ENCODE data around the gene PRKCB.

Gene PRKCB

GRCh38 chr16:23867566-23867965 is 31.8 kb downstream of the PRKCB start:
- DNase-seq: no peak

GRCh38 chr16:23868136-23868535 is 32.4 kb downstream of the PRKCB start:
- DNase-seq: no peak

GRCh38 chr16:23869052-23869451 is 33.3 kb downstream of the PRKCB start:
- no peak for DNase-seq

DNA sequence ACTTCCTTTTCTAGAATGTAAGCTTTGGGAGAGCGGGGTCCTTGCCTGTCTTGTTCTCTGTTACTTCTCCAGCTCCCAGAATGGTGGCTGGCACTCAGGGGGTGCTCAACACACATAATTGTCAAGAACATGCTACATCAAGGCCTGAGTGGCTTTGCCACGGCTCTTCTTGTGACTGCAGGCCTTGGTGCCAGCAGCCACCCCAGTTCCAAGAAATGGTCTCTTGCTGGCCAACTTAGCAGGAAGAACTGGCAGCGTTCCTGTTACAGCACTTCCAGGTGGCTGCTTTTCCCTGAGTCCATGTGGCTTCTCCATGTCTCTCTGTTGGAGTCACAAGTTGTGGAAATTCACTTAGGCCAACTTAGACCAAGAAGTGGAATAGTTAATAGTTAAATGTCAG is 36.1 kb downstream of the PRKCB start:
- DNase-seq: no peak

DNA sequence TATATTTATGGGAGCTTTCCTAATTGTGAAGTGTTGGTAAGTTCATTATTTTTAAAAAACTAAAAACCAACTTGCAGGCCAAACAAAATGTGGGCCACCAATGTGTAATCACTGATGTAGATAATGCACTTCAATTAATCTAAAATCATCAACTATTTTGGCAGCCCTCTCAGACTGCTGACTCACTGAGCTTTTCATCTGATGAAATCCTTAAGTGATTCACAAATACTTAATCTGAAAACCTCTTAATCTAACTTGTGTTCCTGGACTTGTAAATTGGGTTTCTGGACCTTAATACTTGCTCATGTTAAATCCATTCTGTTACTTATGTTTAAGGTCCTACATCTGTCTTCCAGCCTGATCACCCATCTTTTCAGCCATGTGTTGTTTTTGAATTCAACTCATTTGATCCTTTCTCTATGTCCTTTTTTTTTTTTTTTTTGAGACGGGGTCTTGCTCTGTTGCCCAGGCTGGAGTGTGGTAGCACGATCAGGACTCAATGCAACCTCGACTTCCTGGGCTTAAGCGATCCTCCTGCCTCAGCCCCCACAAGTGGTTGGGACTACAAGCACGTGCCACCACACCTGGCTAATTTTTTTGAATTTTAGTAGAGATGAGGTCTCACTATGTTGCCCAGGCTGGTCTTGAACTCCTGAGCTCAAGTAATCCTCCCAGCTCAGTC is 39.0 kb downstream of the PRKCB start:
- DNase-seq: no peak

GRCh38 chr16:23876256-23876896 is 40.6 kb downstream of the PRKCB start:
- DNase-seq: no peak

GRCh38 chr16:23877107-23878070 is 41.6 kb downstream of the PRKCB start:
- peak; percentile 30 for DNase-seq

GRCh38 chr16:23879735-23880373 is 44.1 kb downstream of the PRKCB start:
- no peak for DNase-seq

DNA sequence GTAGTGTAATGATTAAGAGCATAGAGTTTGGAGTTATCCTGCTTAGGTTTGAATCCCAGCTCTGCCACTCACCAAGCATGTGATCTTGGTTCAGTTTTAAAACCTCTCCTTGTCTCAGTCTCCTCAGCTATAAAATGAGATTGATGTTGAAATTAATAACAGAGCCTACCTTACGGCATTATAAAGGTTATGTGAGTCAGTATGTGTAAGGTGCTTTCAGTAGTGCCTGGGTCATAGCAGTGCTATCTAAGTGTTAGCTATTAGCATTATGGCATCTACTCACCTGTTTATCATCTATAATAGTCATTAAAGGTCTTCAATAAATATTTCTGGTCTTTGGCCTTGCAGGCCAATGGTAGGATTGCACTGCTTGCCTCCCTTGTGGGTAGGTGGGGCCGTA is 53.4 kb downstream of the PRKCB start:
- no peak for DNase-seq

DNA sequence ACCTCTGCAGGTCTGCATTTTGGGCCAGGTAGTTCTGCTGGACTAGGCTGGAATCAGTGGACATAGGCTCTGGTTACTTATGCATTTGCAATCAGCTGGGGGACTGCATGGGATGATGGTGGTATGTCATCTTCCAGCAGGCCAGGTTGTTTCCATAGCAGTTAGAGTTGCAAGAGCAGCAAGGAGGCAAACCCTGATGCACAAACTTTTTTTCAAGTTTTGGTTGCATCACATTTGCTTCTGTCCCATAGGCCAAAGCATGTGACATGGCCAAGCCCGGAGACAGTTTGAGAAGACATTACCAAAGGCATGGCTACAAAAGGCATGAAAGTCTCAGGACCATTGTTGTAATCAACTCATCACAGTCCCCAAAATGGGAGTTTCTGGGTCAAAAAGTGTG is 58.2 kb downstream of the PRKCB start:
- DNase-seq: no peak

DNA sequence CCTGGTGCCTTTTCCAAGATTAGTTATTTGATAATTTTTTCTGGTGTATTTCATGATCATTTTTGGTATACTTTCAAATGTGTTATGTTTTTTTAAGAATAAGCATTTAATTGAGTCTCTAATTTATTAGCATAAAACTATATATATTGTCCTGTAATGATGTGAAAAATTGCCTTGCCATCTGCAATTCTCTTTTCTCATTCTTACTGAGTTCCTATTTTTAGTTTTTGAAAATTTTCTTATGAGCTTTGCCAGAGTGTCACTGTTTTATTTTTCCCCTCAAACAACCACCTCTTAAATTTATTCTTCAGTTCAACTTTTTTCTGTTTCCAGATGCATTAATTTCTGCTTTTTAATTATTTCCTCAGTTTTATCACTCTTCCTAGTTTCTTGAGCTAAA is 59.3 kb downstream of the PRKCB start:
- DNase-seq: no peak

DNA sequence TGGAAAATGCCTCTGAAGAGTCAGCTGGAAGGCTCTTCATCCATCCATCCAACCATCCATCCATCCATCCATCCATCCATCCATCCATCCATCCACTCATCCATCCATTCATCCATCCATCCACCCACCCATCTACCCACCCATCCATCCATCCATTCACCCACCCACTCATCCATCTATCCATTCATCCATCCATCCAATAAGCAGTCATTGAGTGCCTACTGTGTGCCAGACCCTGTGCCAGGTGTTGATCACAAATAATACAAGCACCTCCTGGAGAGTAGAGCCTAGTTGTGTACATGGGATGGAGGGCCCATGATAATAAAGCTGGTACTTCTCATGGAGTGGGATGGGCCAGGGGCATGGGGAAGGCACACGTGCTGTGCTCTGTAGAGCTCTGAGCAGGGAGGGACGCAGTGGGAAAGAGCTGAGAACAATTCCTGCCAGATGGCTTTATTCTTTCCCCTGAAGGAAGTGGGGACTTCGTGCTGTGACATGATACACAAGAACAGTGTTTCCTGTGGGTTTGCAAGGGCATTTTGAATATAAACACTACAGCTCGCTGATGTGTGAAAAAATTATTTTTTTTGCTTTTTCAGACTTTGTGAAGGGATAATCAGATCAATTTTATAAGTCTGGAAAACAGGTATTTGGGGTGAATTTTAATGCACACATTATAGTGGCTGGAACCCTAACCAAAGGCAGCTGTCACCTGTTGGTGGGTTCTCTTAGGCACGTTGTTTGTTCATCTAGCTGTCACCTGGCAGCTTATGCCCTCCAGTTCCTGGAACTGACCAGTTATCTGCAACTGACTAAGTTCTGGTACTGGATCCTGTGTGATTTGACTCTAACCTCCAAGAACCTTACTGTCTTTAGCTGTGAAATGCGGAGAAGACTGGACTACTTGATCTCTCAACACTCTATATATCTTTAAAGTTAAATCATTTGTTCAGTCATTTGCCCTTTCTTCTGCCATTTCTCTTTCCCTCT is 61.3 kb downstream of the PRKCB start:
- no peak for DNase-seq

- no peak for DNase-seq
Observed at GRCh38 chr16:23898682-23899430, 63.1 kb downstream of the PRKCB start.

GRCh38 chr16:23899869-23900268 is 64.1 kb downstream of the PRKCB start:
- DNase-seq: no peak

DNA sequence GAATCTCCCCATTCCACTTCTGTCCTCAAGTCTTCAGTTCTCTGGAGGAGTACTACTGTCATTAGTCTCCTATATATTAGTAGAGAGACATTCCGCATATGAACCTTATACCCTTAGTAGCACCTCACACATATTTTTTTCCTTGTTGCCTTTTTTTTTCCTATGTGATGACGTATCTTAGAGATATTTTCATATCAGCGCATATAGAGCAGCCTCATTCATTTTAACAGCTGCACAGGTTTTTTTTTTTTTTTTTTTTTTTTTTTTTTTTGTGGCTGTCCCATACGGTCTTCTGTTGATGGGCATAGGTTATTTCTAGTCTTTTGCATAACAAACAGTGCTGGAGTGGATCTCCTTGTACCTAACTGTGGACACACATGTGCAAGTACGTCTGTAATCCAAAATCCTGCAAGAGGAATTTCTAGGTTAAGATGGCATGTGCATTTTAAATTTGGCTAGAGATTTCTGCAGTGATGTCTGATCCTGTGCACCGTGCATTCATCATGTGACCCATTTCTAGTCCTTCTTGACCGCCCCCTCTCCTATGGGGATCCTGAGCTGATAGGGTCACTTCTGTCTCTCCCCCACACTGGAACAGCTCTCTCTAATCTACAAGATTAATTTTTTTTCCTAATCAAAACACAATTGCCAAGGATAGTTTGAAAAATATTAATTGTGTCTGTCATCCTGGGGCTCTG is 64.8 kb downstream of the PRKCB start:
- no peak for DNase-seq

GRCh38 chr16:23901178-23902033 is 65.6 kb downstream of the PRKCB start:
- DNase-seq: no peak

DNA sequence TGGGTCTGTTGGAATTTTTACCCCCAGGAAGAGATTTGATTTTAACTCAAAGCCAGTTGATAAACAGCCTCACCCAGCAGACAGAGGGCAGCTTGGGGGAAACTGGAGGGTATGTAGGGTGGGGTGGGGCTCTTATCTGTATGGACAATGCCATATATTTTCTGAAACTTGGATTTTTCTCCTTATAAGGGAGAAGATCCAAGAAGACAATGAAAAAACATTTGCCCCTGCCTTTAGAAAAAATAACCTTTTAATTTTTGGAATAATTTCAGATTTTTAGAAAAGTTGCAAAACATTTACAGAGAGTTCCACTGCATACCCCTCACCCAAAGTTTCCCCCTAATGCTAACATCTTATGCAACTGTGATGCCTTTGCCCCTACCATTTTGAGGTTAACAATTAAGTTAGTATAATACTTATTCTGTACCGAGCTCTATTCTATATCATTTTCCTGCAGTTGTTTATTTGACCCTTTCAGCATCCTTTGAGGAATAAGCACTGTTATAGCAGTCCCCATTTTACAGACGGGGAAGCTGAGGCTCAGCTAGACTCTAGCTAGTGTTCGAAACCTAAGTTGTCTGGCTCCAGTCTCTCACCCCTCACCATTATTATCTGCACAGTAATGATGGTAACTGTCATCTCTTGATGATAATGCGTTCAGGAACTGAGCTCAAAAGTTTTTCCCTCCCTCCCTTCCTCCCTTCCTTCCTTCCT is 66.4 kb downstream of the PRKCB start:
- no peak for DNase-seq

- DNase-seq: no peak
Observed at GRCh38 chr16:23902748-23903414, 67.1 kb downstream of the PRKCB start.

Measured in activated CD8-positive, alpha-beta memory T cell treated with anti-CD3 and anti-CD28 coated beads, Interleukin-2, amount 50 U/mL, for 4 hours (primary cell).